ENCODE results near the gene LRMDA.

DNA sequence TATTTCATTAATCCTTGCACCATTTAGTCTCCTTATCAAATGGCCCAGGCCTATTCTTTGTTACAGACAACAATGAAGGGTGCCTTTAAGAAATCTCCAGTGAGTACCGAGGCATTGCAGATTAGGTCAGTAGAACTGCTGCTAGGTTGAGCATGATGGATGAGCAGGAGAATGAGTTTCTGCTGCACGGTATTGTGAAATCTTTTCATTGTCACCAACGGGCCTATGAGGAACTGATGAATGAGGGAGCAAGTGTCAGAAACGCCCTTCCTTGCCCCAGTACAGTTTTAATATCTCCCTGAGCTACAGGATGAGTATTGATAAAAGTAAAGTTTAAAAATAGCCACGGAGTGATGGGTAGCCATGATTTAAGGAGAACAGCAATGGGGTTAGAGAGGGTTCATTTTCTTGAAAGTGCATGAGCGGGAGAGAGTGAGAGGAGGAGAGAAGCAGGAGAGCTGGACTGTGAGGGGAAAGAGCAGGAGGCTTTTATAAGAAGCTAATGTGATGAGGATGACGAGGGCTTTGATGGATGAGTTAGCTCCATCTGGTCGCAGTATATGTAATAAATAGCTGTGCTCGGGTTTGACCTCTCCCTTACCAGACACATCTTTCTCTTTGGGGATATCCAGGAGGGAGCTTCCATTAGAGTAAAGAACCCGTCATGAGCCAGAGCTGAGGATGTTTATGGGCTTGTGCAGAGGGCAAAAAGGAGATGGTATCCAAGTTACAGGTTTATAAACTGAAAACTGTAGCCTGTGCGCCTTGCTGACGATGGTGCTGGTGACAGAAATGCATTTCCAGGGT lies 526.1 kb downstream of the LRMDA start:
- no peak for TF ChIP-seq TAF1 (IDR thresholded peaks at IDR 0.05; ENCODE audit: low read depth, low read length)
- no peak for TF ChIP-seq CTCF (IDR thresholded peaks at IDR 0.05; ENCODE audit: control extremely low read depth in 1 of 3, insufficient read depth in 1 of 3, low read depth in 1 of 3, low read length in 3 of 3)
- TF ChIP-seq POLR2A (IDR thresholded peaks at IDR 0.05; ENCODE audit: control extremely low read depth in 1 of 2, low read depth in 2 of 2, low read length in 2 of 2), result no peak
- TF ChIP-seq YY1 (IDR thresholded peaks at IDR 0.05; ENCODE audit: low read depth, low read length), result no peak
- no peak for TF ChIP-seq GABPA (IDR thresholded peaks at IDR 0.05; ENCODE audit: borderline replicate concordance, insufficient read depth, low read length)
- no peak for TF ChIP-seq KDM1A (IDR thresholded peaks at IDR 0.05; ENCODE audit: borderline replicate concordance, low read length)
- no peak for TF ChIP-seq EZH2 (IDR thresholded peaks at IDR 0.05; ENCODE audit: low read depth, low read length, severe bottlenecking)
- no peak for TF ChIP-seq RFX5 (IDR thresholded peaks at IDR 0.05; ENCODE audit: borderline replicate concordance, low read depth, low read length)
